IMR-90 (cell line): ENCODE data around the gene ZNF764. TPM values are rescaled to one million over a fixed set of nuclear protein-coding genes. Genes with fewer than 3 reads are reported as not detected.

ENCODE experiments used
- ATAC-seq: fragments of 200-7000 bp; cut with Tn5 transposase; 2 replicates; pipeline ENCODE4 v1.9.1; 2020; ENCODE audit warnings: low read depth, mild to moderate bottlenecking, moderate library complexity
- BruUV-seq: library from RNA; stranded (reverse); fragments of 400-500 nt; replicated peaks from 2 replicates; lab custom pipeline; 2021; lab: Mats Ljungman, UMichigan
- CTCF ChIA-PET: fragments of 300-600 bp; formaldehyde crosslinking; extraction: SDS; loops from one replicate; lab custom pipeline; 2021; ENCODE audit warnings: antibody characterized with exemption; lab: Yijun Ruan, JAX
- POLR2A ChIA-PET: fragments of 300-600 bp; sonication (Branson Sonifier 250); formaldehyde crosslinking; loops from one replicate; lab custom pipeline; 2022; ENCODE audit warnings: antibody characterized with exemption; ENCODE audit not compliant: unreplicated experiment; lab: Charles Lee
- DNase-seq: peaks from one replicate; pipeline ENCODE4 v3.0.0; 2013
- H2AFZ ChIP-seq: replicated peaks from 2 replicates; pipeline ENCODE3; 2013; ENCODE audit warnings: low read length, mild to moderate bottlenecking; ENCODE audit not compliant: poor library complexity
- H2AK5ac ChIP-seq: 2 replicates; pipeline ENCODE4 v1.6.1; 2013; ENCODE audit warnings: low read depth, low read length, inconsistent platforms
- H2AK9ac ChIP-seq: replicated peaks from 2 replicates; pipeline ENCODE3; 2013; ENCODE audit warnings: mild to moderate bottlenecking, low read depth, low read length, moderate library complexity; ENCODE audit not compliant: poor library complexity
- H2BK120ac ChIP-seq: 2 replicates; pipeline ENCODE4 v1.6.1; 2013; ENCODE audit warnings: low read depth, low read length, inconsistent platforms
- H2BK15ac ChIP-seq: 3 replicates; pipeline ENCODE4 v1.6.1; 2013; ENCODE audit warnings: low read depth, low read length, inconsistent platforms
- H2BK20ac ChIP-seq: 2 replicates; pipeline ENCODE4 v1.6.1; 2013; ENCODE audit warnings: low read depth, mild to moderate bottlenecking, inconsistent platforms, low read length, moderate library complexity
- H2BK5ac ChIP-seq: 2 replicates; pipeline ENCODE4 v1.6.1; 2013; ENCODE audit warnings: mild to moderate bottlenecking, low read depth, low read length, inconsistent platforms; ENCODE audit not compliant: poor library complexity, severe bottlenecking
- H3K14ac ChIP-seq: replicated peaks from 2 replicates; pipeline ENCODE4 v1.6.1; 2013; ENCODE audit warnings: low read depth, low read length, inconsistent platforms
- H3K18ac ChIP-seq: 2 replicates; pipeline ENCODE4 v1.6.1; 2013; ENCODE audit warnings: low read depth, low read length, control low read depth
- H3K23ac ChIP-seq: 2 replicates; pipeline ENCODE4 v1.6.1; 2013; ENCODE audit warnings: low read depth, low read length, inconsistent platforms
- H3K27ac ChIP-seq: 2 replicates; pipeline ENCODE4 v1.5.1; 2013; ENCODE audit warnings: mild to moderate bottlenecking, control low read depth, low read length; ENCODE audit not compliant: insufficient read depth
- H3K27me3 ChIP-seq: 2 replicates; pipeline ENCODE4 v1.6.1; 2013; ENCODE audit warnings: low read length; ENCODE audit not compliant: control insufficient read depth, insufficient read depth
- H3K36me3 ChIP-seq: 2 replicates; pipeline ENCODE4 v1.6.1; 2013; ENCODE audit warnings: low read length, mixed read lengths; ENCODE audit not compliant: control insufficient read depth, insufficient read depth
- H3K4ac ChIP-seq: 2 replicates; pipeline ENCODE4 v1.6.1; 2013; ENCODE audit warnings: low read depth, low read length, inconsistent platforms
- H3K4me1 ChIP-seq: 2 replicates; pipeline ENCODE4 v1.6.1; 2013; ENCODE audit warnings: low read length, mixed read lengths; ENCODE audit not compliant: control insufficient read depth, insufficient read depth
- H3K4me2 ChIP-seq: 2 replicates; pipeline ENCODE4 v1.6.1; 2013; ENCODE audit warnings: low read depth, mild to moderate bottlenecking, control low read depth, low read length, moderate library complexity
- H3K4me3 ChIP-seq: 2 replicates; pipeline ENCODE4 v1.5.1; 2013; ENCODE audit warnings: low read depth, mild to moderate bottlenecking, control low read depth, low read length, moderate library complexity; ENCODE audit not compliant: insufficient read depth
- H3K56ac ChIP-seq: 2 replicates; pipeline ENCODE4 v1.6.1; 2013; ENCODE audit warnings: low read length, inconsistent platforms; ENCODE audit not compliant: insufficient read depth; ENCODE audit errors: extremely low read depth
- H3K79me1 ChIP-seq, 2 experiments: 2 replicates each; pipeline ENCODE4 v1.6.1; 2013; ENCODE audit warnings: low read length in 2 of 2, inconsistent platforms in 1 of 2, low read depth in 1 of 2
- H3K9ac ChIP-seq: 2 replicates; pipeline ENCODE4 v1.6.1; 2013; ENCODE audit warnings: low read depth, low read length, control low read depth
- H3K9me1 ChIP-seq: 2 replicates; pipeline ENCODE4 v1.6.1; 2013; ENCODE audit warnings: low read length, inconsistent platforms; ENCODE audit not compliant: insufficient read depth
- H3K9me3 ChIP-seq: 2 replicates; pipeline ENCODE4 v1.6.1; 2013; ENCODE audit warnings: low read length; ENCODE audit not compliant: control insufficient read depth, insufficient read depth
- H4K20me1 ChIP-seq: 2 replicates; pipeline ENCODE4 v1.6.1; 2013; ENCODE audit warnings: low read length, inconsistent platforms; ENCODE audit not compliant: insufficient read depth
- H4K5ac ChIP-seq: 2 replicates; pipeline ENCODE4 v1.6.1; 2013; ENCODE audit warnings: mild to moderate bottlenecking, low read depth, low read length, control low read depth
- H4K8ac ChIP-seq, 2 experiments: 2 replicates each; pipeline ENCODE4 v1.6.1; 2013; ENCODE audit warnings: low read depth in 2 of 2, low read length in 2 of 2, control low read depth in 1 of 2, inconsistent platforms in 1 of 2
- H4K91ac ChIP-seq: 2 replicates; pipeline ENCODE4 v1.6.1; 2013; ENCODE audit warnings: low read depth, low read length, inconsistent platforms; ENCODE audit not compliant: insufficient read depth
- BHLHE40 ChIP-seq: fragments of 150-350 bp; IDR thresholded peaks from 2 replicates; pipeline ENCODE4 v1.6.1; 2016; ENCODE audit warnings: mild to moderate bottlenecking, low read depth, low read length
- CEBPB ChIP-seq: IDR thresholded peaks from 2 replicates; pipeline ENCODE4 v1.6.1; 2012; ENCODE audit warnings: low read depth, low read length, improper control_type of control experiment
- CHD1 ChIP-seq: IDR thresholded peaks from 2 replicates; pipeline ENCODE4 v1.6.1; 2012; ENCODE audit warnings: low read depth, low read length, improper control_type of control experiment
- ELK1 ChIP-seq: fragments of 150-350 bp; IDR thresholded peaks from 2 replicates; pipeline ENCODE4 v1.6.1; 2016; ENCODE audit warnings: low read depth, mild to moderate bottlenecking, low read length, moderate library complexity, borderline replicate concordance
- FOS ChIP-seq: fragments of 150-350 bp; IDR thresholded peaks from 2 replicates; pipeline ENCODE4 v1.6.1; 2016; ENCODE audit warnings: low read depth, low read length
- MAFK ChIP-seq: IDR thresholded peaks from 2 replicates; pipeline ENCODE4 v1.6.1; 2012; ENCODE audit warnings: low read depth, low read length, improper control_type of control experiment
- MAZ ChIP-seq: IDR thresholded peaks from 2 replicates; pipeline ENCODE4 v1.6.1; 2012; ENCODE audit warnings: low read depth, mild to moderate bottlenecking, low read length, improper control_type of control experiment, moderate library complexity, borderline replicate concordance
- MXI1 ChIP-seq: IDR thresholded peaks from 2 replicates; pipeline ENCODE4 v1.6.1; 2012; ENCODE audit warnings: low read depth, mild to moderate bottlenecking, low read length, moderate library complexity, borderline replicate concordance
- NFE2L2 ChIP-seq: fragments of 150-350 bp; IDR thresholded peaks from 2 replicates; pipeline ENCODE4 v1.6.1; 2016; ENCODE audit warnings: low read depth, mild to moderate bottlenecking, low read length
- POLR2A ChIP-seq: IDR thresholded peaks from 2 replicates; pipeline ENCODE4 v1.6.1; 2012; ENCODE audit warnings: mild to moderate bottlenecking, low read depth, low read length
- RAD21 ChIP-seq: IDR thresholded peaks from 2 replicates; pipeline ENCODE4 v1.6.1; 2012; ENCODE audit warnings: low read length, improper control_type of control experiment
- RCOR1 ChIP-seq: IDR thresholded peaks from 2 replicates; pipeline ENCODE4 v1.6.1; 2012; ENCODE audit warnings: mild to moderate bottlenecking, low read length, improper control_type of control experiment; ENCODE audit not compliant: insufficient replicate concordance
- RFX5 ChIP-seq: IDR thresholded peaks from 2 replicates; pipeline ENCODE4 v1.8.0; 2012; ENCODE audit warnings: low read depth, mild to moderate bottlenecking, low read length, moderate library complexity
- SMC3 ChIP-seq: fragments of 150-350 bp; IDR thresholded peaks from 2 replicates; pipeline ENCODE4 v1.6.1; 2016; ENCODE audit warnings: low read depth, mild to moderate bottlenecking, antibody characterized with exemption, low read length, moderate library complexity
- USF2 ChIP-seq: fragments of 150-350 bp; IDR thresholded peaks from 2 replicates; pipeline ENCODE4 v1.6.1; 2017; ENCODE audit warnings: mild to moderate bottlenecking, antibody characterized with exemption, low read length, low read depth
- WGBS, 2 experiments: methylation state at CpG; one replicate each; pipeline versions ENCODE4 v1.1.5 to v1.1.7; 2013; ENCODE audit warnings: missing lambda C conversion rate in 2 of 2; ENCODE audit not compliant: insufficient read length in 1 of 2; ENCODE audit errors: extremely low coverage in 2 of 2; 5-methylcytosine and 5-hydroxymethylcytosine counted together
- dilution Hi-C: fragments of 300-500 bp; cut with HindIII; formaldehyde crosslinking; loops from one replicate; pipeline ENCODE4 v1.14.3; 2018; ENCODE audit warnings: low sequenced_read_pairs; ENCODE audit not compliant: unreplicated experiment
- in situ Hi-C: fragments of 300-500 bp; cut with MboI; formaldehyde crosslinking; loops from 3 replicates; pipeline ENCODE4 v1.14.3; 2019; ENCODE audit warnings: low sequenced_read_pairs, inconsistent platforms, mixed read lengths
- intact Hi-C: fragments of 100-400 bp; cut with micrococcal nuclease; formaldehyde crosslinking; loops from 2 replicates; pipeline ENCODE4 v1.10.0; 2022
- polyA plus RNA-seq, 3 experiments: library from polyadenylated mRNA; depleted of rRNA; stranded (reverse); fragments of >200 nt; gene quantifications; 2 replicates each; pipeline ENCODE4 v1.2.3, GENCODE V29; 2012; ENCODE audit warnings: low replicate concordance in 1 of 3
- total RNA-seq: library from RNA; depleted of rRNA; stranded (reverse); fragments of >200 nt; gene quantifications from 2 replicates; pipeline ENCODE4 v1.2.3, GENCODE V29; 2012
- TF ChIP-seq, protein P1 (sequence below): conservative IDR thresholded peaks from 2 replicates; pipeline ENCODE4 v1.5.1; 2012; ENCODE audit warnings: mild to moderate bottlenecking, low read depth, low read length, improper control_type of control experiment

The ZNF764 gene
- total and polyA plus RNA-seq, 2 of the 4 experiments (the other 2 are of a cell fraction): 2.2 to 4.6 TPM

GRCh38 chr16:30515275-30515674 lies 42.9 kb downstream of the ZNF764 start:
- H2AFZ ChIP-seq: no peak overlapping the region
- ATAC-seq: no peak
- H2AK9ac ChIP-seq: no peak overlapping the region
- no peak overlapping the region for H2BK5ac ChIP-seq
- H3K23ac ChIP-seq: no peak overlapping the region
- no peak overlapping the region for H3K18ac ChIP-seq
- in situ Hi-C loops: no loop called here
- H2AK5ac ChIP-seq: no peak overlapping the region
- H2BK120ac ChIP-seq: no peak overlapping the region
- no peaks in the 10 kb centered on the region for H3K36me3 ChIP-seq
- H3K9ac ChIP-seq: no peak overlapping the region
- H2BK15ac ChIP-seq: no peak overlapping the region
- DNase-seq: no peak
- dilution Hi-C loops: no loop called here
- no peak overlapping the region for H4K8ac ChIP-seq
- no peak overlapping the region for H3K27ac ChIP-seq
- ChIA-PET POLR2A (no interaction called here), CTCF (no interaction called here)
- H3K56ac ChIP-seq: no peak overlapping the region
- no peaks in the 10 kb centered on the region for H3K79me1 ChIP-seq
- no peak overlapping the region for H3K14ac ChIP-seq
- H3K4ac ChIP-seq: no peak overlapping the region
- intact Hi-C loops: no loop called here
- H3K9me1 ChIP-seq: no peaks in the 10 kb centered on the region
- TF ChIP-seq CHD1: no peak
- TF ChIP-seq MXI1: no peak
- TF ChIP-seq RAD21: no peak
- no peak for TF ChIP-seq FOS
- no peak for TF ChIP-seq MAFK
- no peak for TF ChIP-seq CEBPB
- no peak for TF ChIP-seq BHLHE40
- no peak for TF ChIP-seq MAZ
- TF ChIP-seq POLR2A: no peak
- no peak for TF ChIP-seq SMC3
- TF ChIP-seq, protein P1, sequence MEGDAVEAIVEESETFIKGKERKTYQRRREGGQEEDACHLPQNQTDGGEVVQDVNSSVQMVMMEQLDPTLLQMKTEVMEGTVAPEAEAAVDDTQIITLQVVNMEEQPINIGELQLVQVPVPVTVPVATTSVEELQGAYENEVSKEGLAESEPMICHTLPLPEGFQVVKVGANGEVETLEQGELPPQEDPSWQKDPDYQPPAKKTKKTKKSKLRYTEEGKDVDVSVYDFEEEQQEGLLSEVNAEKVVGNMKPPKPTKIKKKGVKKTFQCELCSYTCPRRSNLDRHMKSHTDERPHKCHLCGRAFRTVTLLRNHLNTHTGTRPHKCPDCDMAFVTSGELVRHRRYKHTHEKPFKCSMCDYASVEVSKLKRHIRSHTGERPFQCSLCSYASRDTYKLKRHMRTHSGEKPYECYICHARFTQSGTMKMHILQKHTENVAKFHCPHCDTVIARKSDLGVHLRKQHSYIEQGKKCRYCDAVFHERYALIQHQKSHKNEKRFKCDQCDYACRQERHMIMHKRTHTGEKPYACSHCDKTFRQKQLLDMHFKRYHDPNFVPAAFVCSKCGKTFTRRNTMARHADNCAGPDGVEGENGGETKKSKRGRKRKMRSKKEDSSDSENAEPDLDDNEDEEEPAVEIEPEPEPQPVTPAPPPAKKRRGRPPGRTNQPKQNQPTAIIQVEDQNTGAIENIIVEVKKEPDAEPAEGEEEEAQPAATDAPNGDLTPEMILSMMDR: no peak
- TF ChIP-seq NFE2L2: no peak
- TF ChIP-seq RCOR1: no peak
- TF ChIP-seq RFX5: no peak
- TF ChIP-seq USF2: no peak
- TF ChIP-seq ELK1: no peak
- H3K4me2 ChIP-seq: no peak overlapping the region
- no peak overlapping the region for H4K91ac ChIP-seq
- no peak overlapping the region for H3K4me3 ChIP-seq
- no TSS peak for BruUV-seq
- no peaks in the 10 kb centered on the region for H3K4me1 ChIP-seq
- 67% methylated on average over 1 of the region's 2 CpGs; no CpG with 5 or more reads in 1 of the 2 experiments for WGBS, 2 experiments
- H3K9me3 ChIP-seq: no peaks in the 10 kb centered on the region
- H3K27me3 ChIP-seq: peaks cover 38% of the 10 kb centered on the region; the same call in 1 of the 2 replicates
- no peak overlapping the region for H4K5ac ChIP-seq
- no peak overlapping the region for H2BK20ac ChIP-seq
- H4K20me1 ChIP-seq: no peaks in the 10 kb centered on the region
